RPMI7951 (cell line): ENCODE data around the gene FGF21. TPM values are rescaled to one million over a fixed set of nuclear protein-coding genes. Genes with fewer than 3 reads are reported as not detected.
A peak's percentile ranks its signal among the peaks of the same experiment; 100 is the strongest.
"Not testable (repeated sequence)": the region's sequence is repeated elsewhere in the genome, so short reads cannot be mapped to it uniquely, and the experiment has no call there.

Experiments
- DNase-seq: peaks from one replicate; pipeline ENCODE4 v3.0.0-alpha.2; 2012; ENCODE audit warnings: low read depth
- total RNA-seq: library from RNA; depleted of rRNA; stranded (reverse); fragments of >200 nt; shearing (Covaris generic); gene quantifications from 2 replicates; pipeline ENCODE4 v1.2.3, GENCODE V29; 2014

The FGF21 gene
- total RNA-seq, 1 experiment from 2014 or later = not detected

DNA sequence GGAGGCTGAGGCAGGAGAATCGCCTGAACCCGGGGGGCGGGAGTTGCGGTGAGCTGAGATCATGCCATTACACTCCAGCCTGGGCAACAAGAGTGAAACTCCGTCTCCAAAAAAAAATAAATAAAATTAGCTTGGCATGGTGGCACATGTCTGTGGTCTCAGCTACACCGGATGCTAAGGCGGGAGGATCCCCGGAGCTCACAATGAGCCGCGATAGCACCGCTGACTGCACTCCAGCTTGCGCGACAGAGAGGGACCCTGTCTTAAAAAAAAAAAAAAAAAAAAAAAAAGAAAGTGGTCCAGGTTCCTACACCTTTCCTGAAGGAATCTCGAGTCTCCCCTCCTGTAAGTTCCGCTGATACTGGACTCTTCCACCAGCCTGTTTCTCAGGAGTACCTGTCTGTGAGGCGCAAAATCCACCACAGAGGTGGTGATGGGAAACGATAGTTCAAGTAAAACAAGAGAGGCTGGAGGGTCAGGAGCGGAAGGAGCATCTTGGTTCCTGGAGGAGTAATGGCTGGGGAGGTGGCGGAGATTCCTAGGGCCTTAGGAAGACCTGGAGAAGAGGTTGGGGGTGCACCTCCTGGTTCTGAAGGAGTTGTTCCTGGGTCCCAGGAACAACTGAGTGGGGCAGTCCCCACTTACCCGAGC is 3.4 kb upstream of the FGF21 start:
- DNase-seq = peak; percentile 30

DNA sequence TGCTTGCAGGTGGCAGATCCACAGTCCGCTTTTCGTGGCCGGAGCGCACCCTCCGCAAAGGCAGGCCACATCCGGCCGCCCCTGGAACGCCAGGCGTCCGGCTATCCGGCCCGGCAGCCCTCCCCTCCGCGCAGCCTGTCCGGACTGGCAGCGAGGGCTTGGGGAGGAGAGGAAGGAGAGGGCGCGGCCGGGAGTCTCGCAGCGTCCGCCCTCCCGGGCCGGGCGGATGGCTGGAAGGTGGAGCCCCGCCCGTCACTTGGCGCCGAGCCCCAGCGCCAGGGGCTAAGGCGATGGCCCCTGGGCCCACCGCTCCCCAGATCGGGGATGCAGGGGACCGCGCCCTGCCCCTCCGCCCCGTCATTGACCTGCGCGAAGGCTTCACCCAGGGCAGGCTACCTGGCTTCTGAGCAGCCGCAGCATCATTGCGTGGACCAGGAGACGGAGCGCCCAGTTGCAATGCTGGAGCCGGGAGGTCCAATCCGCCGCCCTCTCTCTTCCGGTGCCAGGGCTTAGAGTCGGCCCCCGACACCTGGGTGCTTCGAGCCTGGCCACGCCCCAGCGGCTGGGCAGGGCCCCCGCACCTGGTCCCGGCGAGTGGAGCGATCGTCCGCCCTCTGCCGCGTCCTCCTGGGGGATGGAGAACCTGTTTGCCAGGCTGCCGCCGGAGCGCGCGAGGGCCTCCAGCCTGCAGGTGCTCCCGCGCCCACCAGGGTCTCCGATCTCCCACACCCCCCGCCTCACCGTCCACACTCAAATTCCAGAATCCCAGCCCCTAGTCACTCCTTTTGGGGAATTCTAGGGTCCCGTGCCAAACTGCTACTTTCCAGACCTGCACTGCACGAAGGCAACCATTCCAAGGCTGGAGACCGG is 2.6 kb upstream of the FGF21 start, which contains the start of gene FUT1:
Gene FUT1, minus strand, starts transcription at position 146 of the 870 bp plus-strand sequence. CDS start 1,360 bp downstream, outside the sequence.
- DNase-seq = peak; percentile 65

DNA sequence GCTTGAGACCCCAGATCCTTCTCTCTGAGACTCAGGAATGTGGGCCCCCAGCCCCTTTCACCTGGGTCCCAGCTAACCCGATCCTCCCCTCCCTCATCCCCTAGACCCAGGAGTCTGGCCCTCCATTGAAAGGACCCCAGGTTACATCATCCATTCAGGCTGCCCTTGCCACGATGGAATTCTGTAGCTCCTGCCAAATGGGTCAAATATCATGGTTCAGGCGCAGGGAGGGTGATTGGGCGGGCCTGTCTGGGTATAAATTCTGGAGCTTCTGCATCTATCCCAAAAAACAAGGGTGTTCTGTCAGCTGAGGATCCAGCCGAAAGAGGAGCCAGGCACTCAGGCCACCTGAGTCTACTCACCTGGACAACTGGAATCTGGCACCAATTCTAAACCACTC is 463 bp downstream of the FGF21 start:
- DNase-seq = no peak

DNA sequence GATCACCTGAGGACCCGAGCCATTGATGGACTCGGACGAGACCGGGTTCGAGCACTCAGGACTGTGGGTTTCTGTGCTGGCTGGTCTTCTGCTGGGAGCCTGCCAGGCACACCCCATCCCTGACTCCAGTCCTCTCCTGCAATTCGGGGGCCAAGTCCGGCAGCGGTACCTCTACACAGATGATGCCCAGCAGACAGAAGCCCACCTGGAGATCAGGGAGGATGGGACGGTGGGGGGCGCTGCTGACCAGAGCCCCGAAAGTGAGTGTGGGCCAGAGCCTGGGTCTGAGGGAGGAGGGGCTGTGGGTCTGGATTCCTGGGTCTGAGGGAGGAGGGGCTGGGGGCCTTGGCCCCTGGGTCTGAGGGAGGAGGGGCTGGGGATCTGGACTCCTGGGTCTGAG is 888 bp downstream of the FGF21 start:
- no peak for DNase-seq

DNA sequence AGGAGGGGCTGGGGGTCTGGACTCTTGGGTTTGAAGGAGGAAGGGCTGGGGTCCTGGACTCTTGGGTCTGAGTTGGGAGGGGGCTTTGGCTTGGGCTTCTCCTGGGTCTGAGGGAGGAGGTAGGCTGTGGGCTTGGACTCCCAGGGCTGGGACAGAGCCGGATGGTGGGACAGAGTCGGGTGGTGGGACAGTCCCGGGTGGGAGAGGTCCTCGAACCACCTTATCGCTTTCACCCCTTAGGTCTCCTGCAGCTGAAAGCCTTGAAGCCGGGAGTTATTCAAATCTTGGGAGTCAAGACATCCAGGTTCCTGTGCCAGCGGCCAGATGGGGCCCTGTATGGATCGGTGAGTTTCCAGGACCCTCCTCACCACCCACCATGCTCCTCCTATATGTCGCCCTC is 1.4 kb downstream of the FGF21 start:
- DNase-seq = no peak

DNA sequence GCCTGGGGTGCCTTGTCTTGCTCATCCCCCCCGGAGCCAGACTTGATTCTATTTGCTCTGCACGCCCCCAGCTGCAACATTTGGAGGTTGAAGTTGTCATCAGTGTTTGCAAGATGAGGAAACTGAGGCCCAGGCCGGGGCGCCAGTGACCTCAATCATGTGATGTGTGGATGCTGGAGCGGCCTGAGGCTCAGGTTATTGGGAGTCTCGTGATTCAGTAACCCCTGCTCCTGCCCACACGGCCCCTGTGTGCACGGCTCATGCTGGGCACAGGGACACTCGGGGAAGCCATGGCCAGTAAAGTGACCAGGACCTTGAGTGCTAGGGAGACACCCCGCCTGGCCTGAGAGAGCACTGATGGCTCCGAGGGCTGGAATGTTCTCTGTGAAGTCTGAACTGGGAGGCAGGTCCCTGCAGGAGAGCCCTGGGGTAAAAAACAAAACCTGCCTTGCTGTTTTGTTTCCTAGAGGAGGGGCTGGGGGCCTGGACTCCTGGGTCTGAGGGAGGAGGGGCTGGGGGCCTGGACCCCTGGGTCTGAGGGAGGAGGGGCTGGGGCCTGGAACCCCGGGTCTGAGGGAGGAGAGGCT is 1.9 kb downstream of the FGF21 start:
- no peak for DNase-seq

DNA sequence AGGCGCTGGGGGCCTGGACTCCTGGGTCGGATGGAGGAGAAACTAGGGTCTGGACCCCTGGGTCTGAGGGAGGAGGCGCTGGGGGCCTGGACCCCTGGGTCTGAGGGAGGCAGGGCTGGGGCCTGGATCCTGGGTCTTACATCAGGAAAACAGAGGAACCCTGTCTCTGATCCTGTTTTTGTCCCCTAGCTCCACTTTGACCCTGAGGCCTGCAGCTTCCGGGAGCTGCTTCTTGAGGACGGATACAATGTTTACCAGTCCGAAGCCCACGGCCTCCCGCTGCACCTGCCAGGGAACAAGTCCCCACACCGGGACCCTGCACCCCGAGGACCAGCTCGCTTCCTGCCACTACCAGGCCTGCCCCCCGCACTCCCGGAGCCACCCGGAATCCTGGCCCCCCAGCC is 2.4 kb downstream of the FGF21 start:
- DNase-seq = no peak

DNA sequence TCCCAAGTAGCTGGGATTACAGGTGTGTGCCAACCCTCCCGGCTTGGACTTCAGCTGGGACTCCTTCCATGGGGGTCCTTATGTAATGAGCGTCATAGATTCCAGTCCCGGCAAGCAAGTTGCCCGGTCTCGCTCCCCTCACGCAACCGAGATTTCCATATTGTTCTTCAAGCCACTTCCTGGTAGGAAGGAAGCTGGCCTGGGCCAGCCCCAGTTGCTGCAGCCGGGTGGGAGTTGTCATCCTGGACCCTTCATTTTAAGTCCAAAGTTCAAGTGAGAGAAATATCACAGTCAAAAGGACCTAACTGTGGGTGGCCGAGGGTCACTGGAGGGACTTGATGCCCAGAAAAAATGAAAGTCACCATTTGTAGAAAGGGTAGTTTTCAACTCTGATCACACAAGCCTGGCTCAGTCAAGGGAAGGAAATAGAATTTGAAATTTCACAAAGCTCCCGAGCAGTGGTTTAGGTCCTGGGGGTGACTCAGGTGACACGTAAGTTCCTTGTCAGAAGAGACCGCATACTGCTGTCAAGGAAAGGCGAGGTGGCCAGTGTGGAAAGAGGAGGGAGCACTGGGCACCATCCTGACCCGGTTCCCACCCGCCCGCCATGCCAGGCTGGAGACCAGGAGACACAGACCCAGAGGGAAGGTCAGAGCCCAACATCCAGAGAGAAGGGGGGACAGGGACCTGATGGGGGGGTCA is 5.3 kb downstream of the FGF21 start:
- DNase-seq = peak; percentile 32

DNA sequence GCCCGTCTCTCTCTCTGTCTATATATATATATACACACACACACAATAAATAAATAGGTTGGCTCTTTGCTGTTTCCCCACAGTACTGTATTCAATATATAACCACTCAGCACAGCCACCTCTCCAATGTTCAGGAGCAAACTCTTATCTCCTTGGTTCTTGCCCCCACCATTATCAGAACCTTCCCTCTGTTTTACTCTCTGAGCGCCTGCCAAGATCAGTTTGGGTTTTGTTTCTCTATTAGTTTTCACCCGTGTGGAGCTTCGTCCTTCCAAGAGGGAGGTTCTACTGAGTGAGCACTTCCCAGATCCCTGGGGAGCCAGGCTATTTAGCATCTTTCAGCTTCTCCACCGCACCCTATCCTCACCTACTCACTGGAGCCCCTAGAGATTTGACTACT is 10.5 kb downstream of the FGF21 start:
- not testable (repeated sequence) for DNase-seq

DNA sequence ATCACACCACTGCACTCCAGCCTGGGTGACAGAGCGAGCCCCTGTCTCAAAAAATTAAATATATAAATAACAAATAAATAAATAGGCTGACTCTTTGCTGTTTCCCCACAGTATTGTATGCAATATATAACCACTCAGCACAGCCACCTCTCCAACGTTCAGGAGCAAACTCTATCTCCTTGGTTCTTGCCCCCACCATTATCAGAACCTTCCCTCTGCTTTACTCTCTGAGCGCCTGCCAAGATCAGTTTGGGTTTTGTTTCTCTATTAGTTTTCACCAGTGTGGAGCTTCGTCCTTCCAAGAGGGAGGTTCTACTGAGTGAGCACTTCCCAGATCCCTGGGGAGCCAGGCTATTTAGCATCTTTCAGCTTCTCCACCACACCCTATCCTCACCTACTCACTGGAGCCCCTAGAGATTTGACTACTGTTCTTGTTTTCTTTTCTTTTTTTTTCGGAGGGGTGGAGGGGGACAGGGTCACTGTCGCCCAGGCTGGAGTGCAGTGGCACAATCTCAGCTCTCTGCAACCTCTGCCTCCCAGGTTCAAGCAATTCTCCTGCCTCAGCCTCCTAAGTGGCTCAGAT is 12.9 kb downstream of the FGF21 start:
- DNase-seq = not testable (repeated sequence)

DNA sequence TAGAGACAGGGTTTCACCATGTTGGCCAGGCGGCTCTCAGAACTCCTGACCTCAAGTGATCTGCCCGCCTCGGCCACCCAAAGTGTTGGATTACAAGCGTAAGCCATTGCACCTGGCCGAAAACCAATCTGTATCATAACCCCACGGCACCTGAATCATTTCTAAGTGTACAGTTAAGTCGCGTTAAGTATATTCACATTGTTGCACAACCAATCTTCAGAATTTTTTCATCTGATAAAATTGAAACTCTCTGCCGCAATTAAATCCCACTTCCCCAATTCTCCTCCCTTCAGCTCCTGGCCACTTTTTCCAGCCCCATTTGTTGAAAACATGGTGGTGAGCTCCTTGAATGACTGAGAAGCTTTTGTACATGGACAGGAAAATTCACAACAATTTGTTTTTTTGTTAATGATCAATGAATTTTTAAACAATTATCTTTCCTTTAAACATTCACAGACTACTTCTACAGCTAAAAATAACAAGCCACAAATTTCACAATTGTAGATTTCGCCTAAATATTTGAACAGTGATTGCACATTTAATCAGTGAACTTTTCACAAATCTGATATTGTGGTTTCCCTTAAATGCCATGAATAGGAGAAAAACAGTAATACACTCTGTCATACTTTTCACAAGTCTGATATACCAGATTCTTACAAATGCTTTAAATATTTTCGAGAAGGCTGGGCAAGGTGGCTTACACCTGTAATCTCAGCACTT is 13.8 kb downstream of the FGF21 start:
- no peak for DNase-seq

DNA sequence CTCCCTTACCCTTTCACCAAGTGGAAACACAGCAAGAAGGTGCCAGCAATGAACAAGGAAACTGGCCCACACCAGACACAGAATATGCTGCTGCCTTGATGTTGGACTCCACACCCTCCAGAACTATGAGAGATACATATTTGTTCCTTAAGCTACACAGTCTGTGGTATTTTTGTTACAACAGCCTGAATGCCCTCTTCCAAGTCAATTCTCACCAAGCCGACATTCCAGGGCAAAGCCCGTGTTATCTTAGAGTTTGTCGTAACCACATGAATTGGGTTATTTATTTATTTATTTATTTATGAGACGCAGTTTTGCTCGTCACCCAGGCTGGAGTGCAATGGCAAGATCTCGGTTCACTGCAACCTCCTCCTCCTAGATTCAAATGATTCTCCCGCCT is 14.9 kb downstream of the FGF21 start:
- DNase-seq = peak; percentile 37

DNA sequence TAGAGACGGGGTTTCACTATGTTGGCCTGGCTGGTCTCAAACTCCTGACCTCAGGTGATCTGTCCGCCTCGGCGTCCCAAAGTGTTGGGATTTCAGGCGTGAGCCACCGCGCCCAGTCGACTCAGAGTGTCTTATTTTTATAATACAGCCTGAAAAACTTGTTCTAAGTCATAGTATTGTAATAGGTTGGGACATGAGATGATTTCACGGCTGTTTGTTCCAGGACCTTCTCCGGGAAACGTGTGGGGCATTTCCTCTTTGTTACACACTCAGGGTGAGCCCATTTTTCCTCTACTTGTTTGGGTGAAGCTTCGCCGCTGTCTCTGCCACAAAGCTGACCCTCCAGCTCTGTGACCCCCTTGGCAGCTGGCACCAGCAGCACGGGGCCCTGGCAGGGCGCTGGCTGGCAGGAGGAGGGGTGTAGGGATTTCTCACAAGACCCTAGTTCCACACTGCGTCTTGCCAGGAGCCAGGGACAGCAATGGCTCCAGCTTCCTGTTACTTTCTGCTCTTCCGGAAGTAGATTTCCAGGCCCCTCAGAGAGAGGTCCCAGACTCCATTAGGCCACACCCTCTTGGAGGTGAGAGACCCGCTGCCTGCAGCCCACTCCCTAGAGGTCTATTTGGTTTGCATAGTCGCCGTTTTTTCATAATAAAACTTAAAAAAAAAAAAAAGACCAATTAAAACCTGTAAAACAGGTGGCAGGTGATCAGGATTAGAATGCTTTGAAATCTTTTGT is 15.6 kb downstream of the FGF21 start:
- no peak for DNase-seq

DNA sequence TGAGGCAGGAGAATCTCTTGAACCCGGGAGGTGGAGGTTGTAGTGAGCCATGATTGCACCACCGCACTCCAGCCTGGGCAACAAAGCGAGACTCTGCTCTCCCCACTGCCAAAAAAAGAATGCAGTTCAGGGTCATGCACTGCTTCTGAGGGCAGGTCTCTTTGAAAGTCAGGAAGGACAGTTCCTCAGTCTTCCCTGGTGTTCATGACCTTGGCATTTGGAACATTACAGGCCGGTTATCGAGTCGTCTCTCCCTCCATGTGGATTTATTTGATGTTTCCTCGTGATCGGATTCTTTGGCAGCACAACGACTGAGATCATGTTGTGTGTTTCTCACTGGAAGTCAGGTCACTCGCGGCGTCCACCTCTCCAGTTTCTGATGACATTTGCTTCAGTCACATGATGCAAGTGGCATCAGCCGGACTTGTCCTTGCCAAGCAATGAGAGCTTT is 17.2 kb downstream of the FGF21 start:
- DNase-seq = no peak

DNA sequence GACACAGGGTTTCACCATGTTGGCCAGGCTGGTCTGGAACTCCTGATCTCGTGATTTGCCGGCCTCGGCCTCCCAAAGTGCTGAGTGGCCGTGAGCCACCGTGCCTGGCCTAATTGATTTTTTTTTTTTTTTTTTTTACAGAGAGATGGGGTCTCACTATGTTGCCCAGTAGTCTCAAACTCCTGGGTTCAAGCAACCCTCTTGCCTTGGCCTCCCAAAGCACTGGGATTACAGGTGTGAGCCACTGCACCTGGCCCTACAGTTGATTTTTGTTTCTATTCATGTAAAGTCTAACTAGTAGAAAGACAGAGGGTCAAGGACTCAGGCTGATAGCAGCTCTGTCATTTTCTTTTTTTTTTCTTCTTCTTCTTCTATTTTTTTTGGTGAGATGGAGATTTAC is 21.8 kb downstream of the FGF21 start:
- no peak for DNase-seq

DNA sequence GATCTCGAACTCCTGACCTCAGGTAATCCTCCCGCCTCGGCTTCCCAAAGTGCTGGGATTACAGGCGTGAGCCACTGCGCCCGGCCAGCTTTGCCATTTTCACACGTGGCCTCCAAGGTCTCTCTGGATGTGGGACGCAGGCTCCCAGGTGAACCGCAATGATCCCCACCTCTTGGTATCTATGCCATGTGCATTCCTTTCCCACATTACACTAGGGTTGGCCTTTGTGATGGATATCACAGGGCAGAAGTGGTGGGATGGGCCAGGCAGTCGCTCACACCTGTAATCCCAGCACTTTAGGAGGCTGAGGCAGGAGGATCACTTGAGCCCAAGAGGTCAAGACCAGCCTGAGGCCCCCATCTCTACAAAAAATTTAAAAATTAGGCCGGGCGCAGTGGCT is 22.4 kb downstream of the FGF21 start:
- DNase-seq = no peak

DNA sequence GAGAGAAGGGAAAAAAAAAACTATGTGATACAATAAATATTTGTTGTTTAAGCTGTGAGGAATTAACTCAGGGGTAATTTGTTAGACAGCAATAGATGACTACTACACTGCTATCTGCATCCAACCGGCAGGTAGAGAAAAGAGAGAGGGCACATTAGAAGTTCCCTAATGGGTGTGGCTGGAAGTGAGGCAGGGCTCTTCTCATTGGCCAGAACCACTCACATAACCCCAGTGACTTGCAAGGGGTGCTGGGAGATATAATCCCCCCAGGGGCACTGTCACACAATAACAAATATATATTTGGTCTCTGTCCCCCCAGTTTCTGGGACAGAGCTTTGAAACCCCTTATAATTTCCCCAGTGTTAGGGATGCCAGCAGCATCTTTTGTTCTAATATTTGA is 24.3 kb downstream of the FGF21 start:
- DNase-seq = no peak

DNA sequence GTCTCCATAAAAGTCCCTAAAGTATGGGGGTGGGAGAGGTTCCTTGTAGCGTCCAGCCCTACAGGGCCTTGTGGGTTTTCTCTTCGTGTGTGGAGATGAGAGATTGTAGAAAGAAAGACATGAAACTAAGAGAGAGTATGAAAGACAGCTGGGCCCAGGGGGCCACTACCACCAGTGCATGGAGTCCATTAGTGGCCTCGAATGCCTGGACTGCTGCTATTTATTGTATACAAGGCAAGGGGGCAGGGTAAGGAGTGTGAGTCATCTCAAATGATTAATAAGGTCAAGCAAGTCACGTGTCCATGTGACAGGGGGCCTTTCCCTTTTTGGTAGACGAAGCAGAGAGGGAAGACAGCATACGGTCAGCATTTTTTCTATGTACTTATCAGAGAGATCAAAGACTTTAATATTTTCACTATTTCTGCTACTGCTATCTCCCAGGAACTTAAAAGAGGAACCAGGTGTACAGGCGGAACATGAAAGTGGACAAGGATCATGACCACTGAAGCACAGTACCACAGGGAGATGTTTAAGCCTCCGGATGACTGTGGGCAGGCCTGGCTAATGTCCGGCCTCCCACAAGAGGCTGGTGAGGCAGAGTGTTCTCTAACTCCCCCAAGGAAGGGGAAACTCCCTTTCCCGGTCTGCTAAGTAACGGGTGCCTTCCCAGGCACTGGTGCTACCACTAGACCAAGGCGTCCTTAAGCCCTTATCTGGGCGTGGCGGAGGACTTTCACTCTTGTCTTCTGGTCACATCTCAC is 25.5 kb downstream of the FGF21 start:
- peak; percentile 75 for DNase-seq

DNA sequence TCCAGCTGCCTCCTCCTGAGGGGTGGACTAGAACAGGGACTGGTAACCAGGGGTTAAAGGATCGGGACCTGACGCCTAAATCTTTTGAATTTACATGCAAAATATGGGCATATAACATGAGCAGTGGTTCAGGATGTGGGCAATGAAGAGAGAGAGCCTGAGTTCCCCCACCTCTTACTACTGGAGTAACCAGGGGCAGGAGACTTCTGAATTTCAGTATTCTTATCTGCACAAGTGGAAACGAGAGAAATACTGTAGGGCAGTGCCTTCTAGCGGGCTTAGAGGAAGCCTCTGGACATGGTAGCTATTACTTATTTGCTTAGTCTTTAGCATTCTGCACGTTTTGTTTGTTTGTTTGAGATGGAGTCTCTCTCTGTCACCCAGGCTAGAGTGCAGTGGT is 29.2 kb downstream of the FGF21 start:
- peak; percentile 22 for DNase-seq

DNA sequence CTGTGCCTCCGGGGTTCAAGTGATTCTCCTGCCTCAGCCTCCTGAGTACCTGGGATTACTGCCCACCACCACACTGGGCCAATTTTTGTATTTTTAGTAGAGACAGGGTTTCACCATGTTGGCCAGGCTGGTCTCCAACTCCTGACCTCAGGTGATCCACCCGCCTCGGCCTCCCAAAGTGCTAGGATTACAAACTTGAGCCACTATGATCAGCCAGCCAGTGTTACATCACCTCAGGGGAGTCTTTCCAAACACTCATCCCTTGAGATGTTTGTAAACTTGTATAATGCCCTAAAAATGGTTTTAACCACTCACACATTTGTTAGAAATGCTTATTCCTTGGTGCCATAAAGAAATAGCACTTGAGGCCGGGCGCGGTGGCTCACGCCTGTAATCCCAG is 31.1 kb downstream of the FGF21 start:
- DNase-seq = not testable (repeated sequence)
